OCI-LY3 (cell line): ENCODE measurements around the gene MAP3K15.

Experiments
- H2AFZ ChIP-seq: fragments of 200-600, 300-600 bp; shearing (Covaris generic); 2 replicates; pipeline ENCODE4 v1.6.0; 2014; ENCODE audit warnings: antibody characterized with exemption, low read depth, low read length
- H3K27ac ChIP-seq: fragments of 200-600, 300-600 bp; sonication (generic); 2 replicates; pipeline ENCODE4 v1.5.1; 2014; ENCODE audit warnings: mild to moderate bottlenecking, low read length, moderate library complexity, mixed read lengths
- H3K27me3 ChIP-seq: fragments of 200-600, 300-600 bp; sonication (generic); 2 replicates; pipeline ENCODE4 v1.6.1; 2014; ENCODE audit warnings: low read depth, low read length, mixed read lengths
- H3K36me3 ChIP-seq: fragments of 200-600, 300-600 bp; sonication (generic); replicated peaks from 2 replicates; pipeline ENCODE3; 2014; ENCODE audit warnings: low read depth, low read length, mixed read lengths
- H3K4me1 ChIP-seq: fragments of 300-600, 200-600 bp; sonication (generic); 2 replicates; pipeline ENCODE4 v1.6.1; 2014; ENCODE audit warnings: low read length, mixed read lengths
- H3K4me2 ChIP-seq: fragments of 200-600, 300-600 bp; sonication (generic); 2 replicates; pipeline ENCODE4 v1.6.1; 2014; ENCODE audit warnings: low read length, mixed read lengths
- H3K4me3 ChIP-seq: fragments of 300-600, 200-600 bp; sonication (generic); 2 replicates; pipeline ENCODE4 v1.5.1; 2014; ENCODE audit warnings: antibody characterized with exemption, mild to moderate bottlenecking, low read length, moderate library complexity
- H3K79me2 ChIP-seq: fragments of 300-600, 200-600 bp; shearing (Covaris generic); 2 replicates; pipeline ENCODE4 v1.6.1; 2014; ENCODE audit warnings: mild to moderate bottlenecking, low read length, mixed read lengths
- H3K9ac ChIP-seq: fragments of 300-600, 200-600 bp; shearing (Covaris generic); 2 replicates; pipeline ENCODE4 v1.6.0; 2014; ENCODE audit warnings: mild to moderate bottlenecking, low read length, moderate library complexity
- H3K9me3 ChIP-seq: fragments of 200-600, 300-600 bp; shearing (Covaris generic); 2 replicates; pipeline ENCODE4 v1.6.1; 2014; ENCODE audit warnings: low read length, mixed read lengths; ENCODE audit not compliant: insufficient read depth
- H4K20me1 ChIP-seq: fragments of 200-600, 300-600 bp; sonication (generic); 2 replicates; pipeline ENCODE4 v1.6.1; 2016; ENCODE audit warnings: low read length, mixed read lengths; ENCODE audit not compliant: insufficient read depth
- CTCF ChIP-seq: fragments of 200-600, 300-600 bp; sonication (generic); IDR thresholded peaks from 2 replicates; pipeline ENCODE4 v1.5.1; 2014; ENCODE audit warnings: antibody characterized with exemption, low read length, low read depth
- EZH2phosphoT487 ChIP-seq: fragments of 200-600 bp; shearing (Covaris generic); IDR thresholded peaks from 2 replicates; pipeline ENCODE4 v1.6.1; 2018; ENCODE audit warnings: antibody characterized with exemption, mixed run types, low read depth

The MAP3K15 gene

GRCh38 chrX:19392703-19393102, 122.6 kb downstream of the MAP3K15 start:
- Histone ChIP-seq H3K4me1 (no peaks in the 10 kb centered on the region), H3K36me3 (no peaks in the 10 kb centered on the region), H2AFZ (no peak overlapping the region), H4K20me1 (no peaks in the 10 kb centered on the region), H3K27me3 (no peaks in the 10 kb centered on the region), H3K4me2 (no peak overlapping the region), H3K4me3 (no peak overlapping the region), H3K9me3 (no peaks in the 10 kb centered on the region), H3K79me2 (no peaks in the 10 kb centered on the region), H3K27ac (no peak overlapping the region), H3K9ac (no peak overlapping the region)
- no peak for TF ChIP-seq CTCF

- Histone ChIP-seq H4K20me1 (no peaks in the 10 kb centered on the region), H3K9ac (no peak overlapping the region), H3K36me3 (no peaks in the 10 kb centered on the region), H3K79me2 (no peaks in the 10 kb centered on the region), H3K27me3 (no peaks in the 10 kb centered on the region), H3K4me1 (no peaks in the 10 kb centered on the region), H3K4me2 (no peak overlapping the region), H3K9me3 (no peaks in the 10 kb centered on the region), H3K27ac (no peak overlapping the region), H3K4me3 (no peak overlapping the region), H2AFZ (no peak overlapping the region)
- no peak for TF ChIP-seq EZH2phosphoT487
- TF ChIP-seq CTCF, result no peak
Observed at GRCh38 chrX:19392078-19392477, 123.2 kb downstream of the MAP3K15 start.

DNA sequence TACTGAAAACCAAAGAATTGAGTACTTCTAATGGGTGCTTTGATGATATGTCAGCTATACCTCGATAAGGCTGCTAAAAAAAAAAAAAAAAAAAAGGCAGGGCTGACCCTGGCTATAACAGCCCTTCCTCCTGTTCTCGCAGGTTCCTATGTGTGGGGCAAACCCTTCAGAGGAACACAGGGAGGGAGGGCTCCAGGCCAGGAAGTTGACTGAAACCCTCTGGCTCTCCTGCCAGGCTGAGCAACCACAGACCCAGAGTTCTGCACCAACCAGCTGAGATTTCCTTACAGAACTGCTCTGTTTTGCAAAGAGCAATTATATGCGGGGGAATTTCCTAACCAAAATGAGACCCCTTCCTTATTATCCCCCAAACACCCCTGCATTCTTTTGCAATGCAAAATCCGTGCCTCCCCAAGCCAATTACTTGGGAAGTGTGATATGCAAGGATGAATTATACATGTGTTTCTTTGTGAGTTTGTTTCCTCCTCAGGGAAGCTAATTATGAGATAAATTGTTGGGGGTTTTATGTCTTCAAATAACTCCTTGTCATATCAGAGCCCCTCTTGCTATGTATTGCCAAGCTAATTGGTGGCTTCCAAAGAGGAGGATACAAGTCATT, 126.0 kb downstream of the MAP3K15 start:
- Histone ChIP-seq H3K4me1 (no peaks in the 10 kb centered on the region), H2AFZ (no peak overlapping the region), H3K36me3 (no peaks in the 10 kb centered on the region), H4K20me1 (no peaks in the 10 kb centered on the region), H3K9me3 (no peaks in the 10 kb centered on the region), H3K27me3 (no peaks in the 10 kb centered on the region), H3K27ac (no peak overlapping the region), H3K9ac (no peak overlapping the region), H3K79me2 (no peaks in the 10 kb centered on the region), H3K4me3 (no peak overlapping the region), H3K4me2 (no peak overlapping the region)
- TF ChIP-seq CTCF (no peak), EZH2phosphoT487 (no peak)

DNA sequence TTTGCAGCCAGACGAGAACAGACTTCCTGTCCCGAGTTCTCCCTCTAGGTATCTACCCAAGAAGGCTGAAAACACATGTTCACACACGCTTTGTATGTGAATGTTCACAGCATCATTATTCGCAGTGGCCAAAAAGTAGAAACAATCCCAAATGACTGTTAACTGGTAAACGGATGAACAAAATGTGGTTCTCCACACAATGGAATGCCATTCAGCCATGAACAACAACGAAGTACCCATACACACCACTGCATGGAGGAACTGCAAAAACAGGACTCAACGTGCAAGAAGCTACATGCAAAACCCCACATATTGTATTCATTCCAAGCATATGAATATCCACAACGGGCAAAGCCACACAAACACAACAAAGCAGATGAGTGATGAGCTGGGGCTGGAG, 126.6 kb downstream of the MAP3K15 start:
- Histone ChIP-seq H3K4me2 (no peak overlapping the region), H4K20me1 (no peaks in the 10 kb centered on the region), H3K4me1 (no peaks in the 10 kb centered on the region), H3K27me3 (no peaks in the 10 kb centered on the region), H2AFZ (no peak overlapping the region), H3K9me3 (no peaks in the 10 kb centered on the region), H3K36me3 (no peaks in the 10 kb centered on the region), H3K79me2 (no peaks in the 10 kb centered on the region), H3K4me3 (no peak overlapping the region), H3K9ac (no peak overlapping the region), H3K27ac (no peak overlapping the region)
- TF ChIP-seq CTCF, result no peak
- no peak for TF ChIP-seq EZH2phosphoT487
